Activated effector memory CD4-positive, alpha-beta T cell treated with anti-CD3 and anti-CD28 coated beads, Interleukin-2, amount 50 U/mL, for 16 hours (primary cell): ENCODE measurements around the gene LEMD2.

ENCODE experiments used
- DNase-seq: peaks from one replicate; pipeline ENCODE4 v3.0.0-alpha.2; 2020

Gene LEMD2

GRCh38 chr6:33754222-33754621, 34.7 kb downstream of the LEMD2 start:
- DNase-seq: no peak

GRCh38 chr6:33752646-33753015, 36.3 kb downstream of the LEMD2 start:
- DNase-seq: no peak

- DNase-seq: no peak
Observed at GRCh38 chr6:33751771-33752645, 36.9 kb downstream of the LEMD2 start.

GRCh38 chr6:33750244-33750991, 38.5 kb downstream of the LEMD2 start:
- DNase-seq: no peak

- DNase-seq: no peak
Observed at GRCh38 chr6:33749401-33749800, 39.5 kb downstream of the LEMD2 start.

- DNase-seq: no peak
Observed at GRCh38 chr6:33748841-33749240, 40.1 kb downstream of the LEMD2 start.

- DNase-seq: no peak
Observed at GRCh38 chr6:33747823-33748222, 41.1 kb downstream of the LEMD2 start.

- DNase-seq: no peak
Observed at GRCh38 chr6:33746651-33747100, 42.3 kb downstream of the LEMD2 start, which contains the start of gene IP6K3. IP6K3 (minus strand) TSS chr6:33746905; CDS start chr6:33735476, 11,429 bp downstream.

GRCh38 chr6:33746036-33746600, 42.8 kb downstream of the LEMD2 start:
- DNase-seq: no peak

GRCh38 chr6:33745548-33745947, 43.4 kb downstream of the LEMD2 start:
- no peak for DNase-seq

- DNase-seq: no peak
Observed at GRCh38 chr6:33744895-33745546, 43.9 kb downstream of the LEMD2 start.

- DNase-seq: peak; percentile 90
Observed at GRCh38 chr6:33744001-33744848, 44.7 kb downstream of the LEMD2 start.

- DNase-seq: no peak
Observed at GRCh38 chr6:33742837-33743236, 46.1 kb downstream of the LEMD2 start.

GRCh38 chr6:33742092-33742491, 46.8 kb downstream of the LEMD2 start:
- no peak for DNase-seq

GRCh38 chr6:33740794-33741193, 48.1 kb downstream of the LEMD2 start:
- no peak for DNase-seq

GRCh38 chr6:33740204-33740608, 48.7 kb downstream of the LEMD2 start:
- DNase-seq: no peak

- DNase-seq: no peak
Observed at GRCh38 chr6:33739571-33739970, 49.4 kb downstream of the LEMD2 start.

GRCh38 chr6:33738879-33739278, 50.1 kb downstream of the LEMD2 start:
- no peak for DNase-seq

GRCh38 chr6:33738153-33738552, 50.8 kb downstream of the LEMD2 start:
- DNase-seq: no peak

GRCh38 chr6:33737267-33738026, 51.5 kb downstream of the LEMD2 start:
- no peak for DNase-seq

GRCh38 chr6:33735216-33735615, 53.7 kb downstream of the LEMD2 start:
- DNase-seq: no peak

- DNase-seq: no peak
Observed at GRCh38 chr6:33733709-33734007, 55.3 kb downstream of the LEMD2 start.
